Fibroblast of lung (primary cell): Measurements from ENCODE around the gene REEP5.

Experiments
- EZH2 ChIP-seq: IDR thresholded peaks from 2 replicates; pipeline ENCODE4 v1.5.1; 2012; ENCODE audit warnings: low read length, control low read depth, mild to moderate bottlenecking; ENCODE audit errors: missing control alignments
- TF ChIP-seq, protein P1 (sequence below), 2 donors: IDR thresholded peaks in 1 of 2; conservative IDR thresholded peaks in 1 of 2; 1 replicate in 1 of 2; 2 replicates in 1 of 2; pipeline ENCODE4 v1.5.1; 2011 to 2012; ENCODE audit warnings: low read length in 2 of 2, control low read depth in 1 of 2, inconsistent platforms in 1 of 2, low read depth in 1 of 2, mild to moderate bottlenecking in 1 of 2

DNA sequence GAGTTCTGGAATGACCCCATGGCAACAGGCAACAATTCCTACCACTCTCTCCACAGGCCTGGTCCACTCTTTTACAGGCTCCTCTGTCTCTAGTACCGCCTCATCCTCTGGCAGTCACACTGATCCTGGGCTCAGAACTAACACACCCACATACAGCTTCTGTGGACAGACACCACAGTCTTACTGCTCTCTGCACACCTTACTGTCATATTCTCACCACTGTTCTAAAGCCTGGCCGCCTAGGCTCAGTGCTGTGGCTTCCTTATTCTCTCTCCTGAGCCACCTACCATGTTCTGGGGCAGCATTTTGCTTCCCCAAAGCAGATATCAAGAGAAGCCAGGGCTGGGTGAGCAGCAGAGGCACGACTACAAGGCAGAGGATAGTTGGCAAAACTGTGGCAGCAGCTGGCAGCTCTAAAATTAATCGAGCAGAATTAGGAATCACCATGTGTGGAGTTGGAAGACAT, 14.8 kb downstream of the REEP5 start:
- TF ChIP-seq, protein P1, sequence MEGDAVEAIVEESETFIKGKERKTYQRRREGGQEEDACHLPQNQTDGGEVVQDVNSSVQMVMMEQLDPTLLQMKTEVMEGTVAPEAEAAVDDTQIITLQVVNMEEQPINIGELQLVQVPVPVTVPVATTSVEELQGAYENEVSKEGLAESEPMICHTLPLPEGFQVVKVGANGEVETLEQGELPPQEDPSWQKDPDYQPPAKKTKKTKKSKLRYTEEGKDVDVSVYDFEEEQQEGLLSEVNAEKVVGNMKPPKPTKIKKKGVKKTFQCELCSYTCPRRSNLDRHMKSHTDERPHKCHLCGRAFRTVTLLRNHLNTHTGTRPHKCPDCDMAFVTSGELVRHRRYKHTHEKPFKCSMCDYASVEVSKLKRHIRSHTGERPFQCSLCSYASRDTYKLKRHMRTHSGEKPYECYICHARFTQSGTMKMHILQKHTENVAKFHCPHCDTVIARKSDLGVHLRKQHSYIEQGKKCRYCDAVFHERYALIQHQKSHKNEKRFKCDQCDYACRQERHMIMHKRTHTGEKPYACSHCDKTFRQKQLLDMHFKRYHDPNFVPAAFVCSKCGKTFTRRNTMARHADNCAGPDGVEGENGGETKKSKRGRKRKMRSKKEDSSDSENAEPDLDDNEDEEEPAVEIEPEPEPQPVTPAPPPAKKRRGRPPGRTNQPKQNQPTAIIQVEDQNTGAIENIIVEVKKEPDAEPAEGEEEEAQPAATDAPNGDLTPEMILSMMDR (conservative IDR thresholded peaks at IDR 0.05 in 1 of 2, IDR thresholded peaks at IDR 0.05 in 1 of 2; ENCODE audit: low read depth in 1 of 2, low read length in 2 of 2), result no peak
- no peak for TF ChIP-seq EZH2
